Stimulated activated CD8-positive, alpha-beta memory T cell treated with anti-CD3 and anti-CD28 coated beads, Interleukin-4, amount 100 ng/mL, for 1 hour (primary cell): Measurements from ENCODE around the gene CCDC192.
"Not testable (repeated sequence)": the region's sequence is repeated elsewhere in the genome, so short reads cannot be mapped to it uniquely, and the experiment has no call there.

Experiments
- DNase-seq, 2 donors: peaks; one replicate each; pipeline ENCODE4 v3.0.0-alpha.2; 2020; ENCODE audit warnings: low read depth in 2 of 2, low spot score in 1 of 2

The CCDC192 gene

GRCh38 chr5:127697894-127698600, 5.1 kb upstream of the CCDC192 start:
- DNase-seq = no peak

DNA sequence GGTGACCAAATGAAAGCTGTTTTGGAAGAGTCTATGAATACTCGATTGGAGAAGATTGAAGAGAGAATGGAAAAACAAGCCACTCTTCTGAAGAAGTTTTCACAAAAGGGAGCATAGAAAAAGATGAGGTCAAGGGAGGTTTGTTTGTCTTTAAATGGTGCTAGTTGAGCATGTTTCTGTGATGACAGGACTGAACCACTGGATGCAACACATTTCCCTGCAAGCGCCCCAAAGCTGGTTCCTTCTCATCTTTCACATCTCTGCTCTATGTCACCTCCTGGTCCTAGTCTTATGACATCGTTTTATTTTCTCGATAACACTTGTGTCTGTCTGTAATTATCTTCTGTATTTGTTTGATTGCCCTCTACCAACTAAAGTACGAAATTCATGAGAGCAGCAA, 3.8 kb upstream of the CCDC192 start:
- DNase-seq = no peak

DNA sequence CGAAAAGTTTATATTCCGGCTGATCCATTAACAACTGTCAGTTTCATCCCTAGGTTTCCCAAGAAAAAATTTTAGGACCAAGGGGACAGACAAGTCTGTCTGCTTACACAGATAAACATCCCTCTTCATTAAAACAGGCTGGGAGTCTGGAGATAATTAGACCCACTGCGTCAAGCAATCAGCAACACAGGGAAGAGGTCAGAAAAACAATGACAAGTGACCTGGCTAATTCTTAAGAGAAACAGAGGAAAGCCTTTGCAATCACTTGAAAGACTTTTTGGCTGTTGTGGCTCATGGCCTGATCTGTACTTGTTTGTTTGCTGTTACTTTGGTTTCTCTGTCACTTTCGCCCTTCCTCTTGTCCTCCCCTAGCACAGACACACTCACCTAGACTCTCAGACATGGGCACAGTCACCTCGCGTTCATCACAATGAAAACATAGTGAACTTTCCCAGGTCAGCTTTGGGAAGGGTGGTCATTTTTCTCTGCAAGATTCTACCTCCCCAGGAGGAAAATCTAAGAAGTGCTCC, 2.9 kb upstream of the CCDC192 start:
- DNase-seq = no peak

- DNase-seq = no peak
Observed at GRCh38 chr5:127702434-127702833, 757 bp upstream of the CCDC192 start.

DNA sequence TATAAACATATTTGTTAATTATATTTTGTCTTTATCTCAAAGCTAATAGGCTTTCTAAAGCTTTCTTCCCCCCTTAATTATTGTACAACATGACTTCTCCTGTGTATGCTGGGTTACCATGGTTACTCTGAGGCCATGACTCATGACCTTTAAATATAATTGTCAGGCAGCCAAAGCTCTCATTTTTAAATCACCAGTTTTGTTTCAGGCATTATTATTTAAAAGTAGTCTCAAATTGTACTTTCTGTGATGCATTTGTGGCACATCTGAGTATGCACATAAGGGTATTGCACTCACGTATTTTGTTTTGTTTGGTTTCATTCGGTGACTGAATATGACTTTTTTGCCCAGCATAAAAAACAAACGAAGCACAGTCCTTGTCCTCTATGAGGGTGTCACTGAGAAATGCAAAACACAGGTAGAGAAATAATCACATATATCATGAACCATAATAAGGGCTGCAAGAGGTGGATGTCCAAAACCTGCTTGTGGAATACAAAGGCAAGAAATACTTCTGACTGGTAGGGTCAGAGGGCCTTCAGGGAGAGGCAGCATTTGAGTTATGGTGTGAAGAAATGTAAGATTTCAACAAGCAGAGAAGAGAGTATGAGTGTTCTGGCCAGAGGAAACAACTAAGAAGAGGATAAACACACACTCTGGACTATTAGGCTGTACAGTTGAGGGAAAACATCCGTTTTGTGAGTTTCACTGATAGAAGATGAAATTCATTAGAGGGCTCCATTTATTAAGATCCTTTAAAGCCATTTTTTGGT, 2.1 kb downstream of the CCDC192 start:
- no peak for DNase-seq

DNA sequence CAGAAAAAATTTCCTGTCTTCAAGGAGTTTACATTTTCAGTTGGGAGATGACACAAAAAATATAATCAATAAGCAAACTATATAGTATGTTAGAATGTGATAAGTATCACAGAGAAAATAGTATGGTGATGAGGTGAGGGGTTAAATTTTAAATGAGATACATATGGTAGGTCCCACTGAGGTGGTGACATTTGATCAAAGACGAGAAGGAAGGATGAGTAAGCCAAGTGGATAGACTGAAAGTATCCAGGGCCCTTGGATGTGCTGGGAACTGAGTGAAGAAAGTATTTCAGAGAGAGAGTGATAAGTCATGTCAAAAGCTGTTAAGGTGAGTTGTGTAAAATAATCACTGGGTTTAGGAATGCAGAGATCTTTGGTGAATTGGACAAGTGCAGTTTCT, 3.5 kb downstream of the CCDC192 start:
- no peak for DNase-seq

DNA sequence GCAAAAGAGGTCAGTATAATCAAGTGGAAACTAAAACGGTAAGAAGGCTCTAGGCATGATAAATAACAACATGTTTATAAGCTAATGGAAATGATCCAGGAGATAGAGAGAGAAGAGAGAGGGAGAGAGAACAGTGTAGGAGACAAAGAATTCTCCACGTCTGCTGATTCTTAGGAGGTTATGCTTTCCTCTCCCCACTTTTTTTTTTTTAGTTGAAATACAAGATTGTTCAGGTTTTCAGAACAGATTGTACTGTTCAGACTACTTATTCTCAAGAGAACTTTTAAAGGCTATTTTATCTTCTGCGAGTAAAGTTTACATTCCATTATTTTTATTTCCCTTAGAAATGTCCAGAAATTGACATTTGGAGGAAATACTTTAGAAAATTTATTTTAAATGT, 4.0 kb downstream of the CCDC192 start:
- no peak for DNase-seq

DNA sequence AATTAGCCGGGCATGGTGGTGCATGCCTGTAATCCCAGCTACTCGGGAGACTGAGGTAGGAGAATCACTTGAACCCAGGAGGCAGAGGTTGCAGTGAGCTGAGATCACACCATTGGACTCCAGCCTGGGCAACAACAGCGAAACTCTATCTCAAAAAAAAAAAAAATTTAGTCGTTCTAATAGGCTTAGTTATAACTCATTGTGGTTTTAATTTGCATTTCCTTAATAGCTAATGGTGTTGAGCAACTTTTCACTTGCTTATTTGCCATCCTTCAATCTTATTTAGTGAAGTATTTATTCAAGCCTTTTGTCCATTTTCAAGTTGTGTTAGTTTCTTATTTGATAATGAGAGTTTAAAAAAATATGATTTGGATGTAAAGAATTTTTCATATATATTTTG, 9.9 kb downstream of the CCDC192 start:
- not testable (repeated sequence) for DNase-seq

DNA sequence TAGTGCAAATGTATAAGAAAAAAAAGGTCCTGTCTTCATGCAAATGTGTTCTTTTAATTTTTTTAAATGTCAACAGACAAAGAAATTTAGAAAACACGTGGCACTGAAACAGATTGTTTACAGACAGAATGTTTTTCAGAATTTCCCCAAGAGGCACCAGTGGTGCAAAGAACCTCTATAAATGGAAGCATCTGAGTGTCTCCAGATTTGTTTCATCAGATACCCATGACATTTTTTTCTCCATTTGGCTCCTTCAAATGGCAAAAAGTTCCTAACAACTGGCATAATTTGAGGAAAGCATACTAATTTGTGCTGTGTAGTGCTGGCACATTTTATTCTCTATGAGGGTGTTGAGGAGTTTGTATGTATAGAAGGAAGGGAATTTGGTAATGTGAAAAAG, 15.0 kb downstream of the CCDC192 start:
- no peak for DNase-seq

- no peak for DNase-seq
Observed at GRCh38 chr5:127723571-127723970, 20.4 kb downstream of the CCDC192 start.

GRCh38 chr5:127725673-127726072, 22.5 kb downstream of the CCDC192 start:
- no peak for DNase-seq

- DNase-seq = no peak
Observed at GRCh38 chr5:127732963-127733362, 29.8 kb downstream of the CCDC192 start.

- DNase-seq = not testable (repeated sequence)
Observed at GRCh38 chr5:127739348-127739747, 36.2 kb downstream of the CCDC192 start.

- no peak for DNase-seq
Observed at GRCh38 chr5:127739807-127740384, 36.7 kb downstream of the CCDC192 start.

DNA sequence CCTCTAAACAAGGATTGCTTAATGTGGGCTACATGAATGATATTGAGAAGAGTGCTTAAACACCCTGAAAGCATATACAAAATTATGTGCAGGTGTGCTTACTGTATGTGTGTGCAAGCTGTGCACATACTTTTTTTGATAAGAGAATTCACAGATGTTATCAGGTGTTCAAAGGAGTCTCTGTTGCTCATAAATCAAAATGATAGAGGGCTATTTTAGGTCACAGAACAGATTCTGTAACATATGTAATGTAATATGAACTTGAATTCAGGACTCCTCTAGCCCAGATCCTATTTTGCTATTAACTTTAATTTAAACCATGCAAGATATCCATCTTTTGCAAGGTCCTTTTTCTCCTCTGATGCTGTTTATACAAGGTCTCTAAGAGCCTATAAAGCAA, 38.2 kb downstream of the CCDC192 start:
- no peak for DNase-seq

GRCh38 chr5:127744241-127744640, 41.0 kb downstream of the CCDC192 start:
- no peak for DNase-seq

GRCh38 chr5:127746756-127747155, 43.6 kb downstream of the CCDC192 start:
- no peak for DNase-seq

DNA sequence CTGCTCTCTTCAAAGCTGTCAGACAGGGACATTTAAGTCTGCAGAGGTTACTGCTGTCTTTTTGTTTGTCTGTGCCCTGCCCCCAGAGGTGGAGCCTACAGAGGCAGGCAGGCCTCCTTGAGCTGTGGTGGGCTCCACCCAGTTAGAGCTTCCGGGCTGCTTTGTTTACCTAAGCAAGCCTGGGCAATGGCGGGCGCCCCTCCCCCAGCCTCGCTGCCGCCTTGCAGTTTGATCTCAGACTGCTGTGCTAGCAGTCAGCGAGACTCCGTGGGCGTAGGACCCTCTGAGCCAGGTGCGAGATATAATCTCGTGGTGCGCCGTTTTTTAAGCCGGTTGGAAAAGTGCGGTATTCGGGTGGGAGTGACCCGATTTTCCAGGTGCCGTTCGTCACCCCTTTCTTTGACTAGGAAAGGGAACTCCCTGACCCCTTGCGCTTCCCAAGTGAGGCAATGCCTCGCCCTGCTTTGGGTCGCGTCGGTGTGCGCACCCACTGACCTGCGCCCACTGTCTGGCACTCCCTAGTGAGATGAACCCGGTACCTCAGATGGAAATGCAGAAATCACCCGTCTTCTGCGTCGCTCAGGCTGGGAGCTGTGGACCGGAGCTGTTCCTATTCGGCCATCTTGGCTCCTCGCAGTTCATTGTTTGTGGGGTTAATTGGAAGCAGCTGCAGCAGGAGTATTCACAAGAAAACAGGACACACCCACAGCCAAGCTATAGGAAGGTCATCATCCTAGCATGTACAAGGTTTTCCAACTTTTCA, 49.5 kb downstream of the CCDC192 start:
- not testable (repeated sequence) for DNase-seq

DNA sequence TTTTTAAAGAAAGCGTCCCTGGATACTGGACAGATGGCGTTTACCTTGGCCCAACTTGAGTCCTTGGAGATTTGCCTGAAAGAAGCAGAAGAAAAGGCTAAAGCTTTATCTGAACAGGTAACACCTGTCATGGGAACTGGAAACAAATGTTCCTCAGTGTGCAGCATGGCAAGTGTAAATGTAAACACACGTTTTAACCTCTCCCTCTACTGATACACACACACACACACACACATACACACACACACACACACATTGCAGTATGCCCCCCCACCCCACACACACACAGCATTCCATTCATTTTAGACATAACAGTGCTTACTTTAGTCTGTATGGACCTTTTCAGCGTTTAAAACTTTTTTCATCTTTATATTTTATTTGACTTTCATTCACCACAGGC, 51.1 kb downstream of the CCDC192 start:
- no peak for DNase-seq

DNA sequence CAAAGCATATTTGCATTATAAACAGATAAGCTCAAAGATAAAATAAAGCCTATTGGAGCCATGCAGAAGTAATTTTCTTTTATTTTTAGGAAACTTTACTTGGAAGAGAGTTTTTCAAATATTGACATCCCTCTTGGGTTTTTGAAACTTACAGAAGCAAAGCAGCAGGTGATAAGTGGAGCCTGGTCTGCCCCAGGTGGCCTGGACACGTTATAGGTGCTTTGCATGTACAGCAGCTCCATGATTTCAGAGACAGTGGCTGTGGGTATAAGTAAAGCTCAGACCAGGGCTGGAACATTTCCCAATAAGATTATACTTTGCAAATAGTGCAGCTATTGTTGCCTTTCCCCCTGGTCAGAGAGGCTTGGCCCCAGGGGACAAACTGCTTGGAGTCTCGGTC, 51.5 kb downstream of the CCDC192 start:
- DNase-seq = no peak

DNA sequence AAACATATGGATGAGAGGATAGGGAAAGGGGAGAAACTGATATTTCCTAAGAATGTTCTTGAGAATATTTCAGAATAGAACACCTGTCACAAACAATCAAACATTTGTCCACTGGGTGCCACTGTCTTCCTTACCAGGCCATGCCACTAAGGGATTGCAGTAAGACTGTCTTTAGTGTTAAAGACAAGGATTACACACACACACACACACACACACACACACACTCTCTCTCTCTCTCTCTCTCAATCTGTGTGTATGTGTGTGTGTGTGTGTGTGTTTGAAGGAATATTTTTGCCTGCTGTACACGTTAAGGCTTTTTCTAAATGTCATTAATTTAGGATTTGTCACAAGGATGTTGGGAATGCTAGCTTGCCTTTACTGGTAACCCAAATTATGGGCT, 54.4 kb downstream of the CCDC192 start:
- DNase-seq = no peak
